NCI-H748 (cell line): ENCODE results near the gene TYMS.
A peak's percentile ranks its signal among the peaks of the same experiment; 100 is the strongest.

Experiments
- DNase-seq: peaks from one replicate; lab custom pipeline; 2025; ENCODE audit not compliant: unreplicated experiment; lab: John Stamatoyannopoulos, UW

The TYMS gene

DNA sequence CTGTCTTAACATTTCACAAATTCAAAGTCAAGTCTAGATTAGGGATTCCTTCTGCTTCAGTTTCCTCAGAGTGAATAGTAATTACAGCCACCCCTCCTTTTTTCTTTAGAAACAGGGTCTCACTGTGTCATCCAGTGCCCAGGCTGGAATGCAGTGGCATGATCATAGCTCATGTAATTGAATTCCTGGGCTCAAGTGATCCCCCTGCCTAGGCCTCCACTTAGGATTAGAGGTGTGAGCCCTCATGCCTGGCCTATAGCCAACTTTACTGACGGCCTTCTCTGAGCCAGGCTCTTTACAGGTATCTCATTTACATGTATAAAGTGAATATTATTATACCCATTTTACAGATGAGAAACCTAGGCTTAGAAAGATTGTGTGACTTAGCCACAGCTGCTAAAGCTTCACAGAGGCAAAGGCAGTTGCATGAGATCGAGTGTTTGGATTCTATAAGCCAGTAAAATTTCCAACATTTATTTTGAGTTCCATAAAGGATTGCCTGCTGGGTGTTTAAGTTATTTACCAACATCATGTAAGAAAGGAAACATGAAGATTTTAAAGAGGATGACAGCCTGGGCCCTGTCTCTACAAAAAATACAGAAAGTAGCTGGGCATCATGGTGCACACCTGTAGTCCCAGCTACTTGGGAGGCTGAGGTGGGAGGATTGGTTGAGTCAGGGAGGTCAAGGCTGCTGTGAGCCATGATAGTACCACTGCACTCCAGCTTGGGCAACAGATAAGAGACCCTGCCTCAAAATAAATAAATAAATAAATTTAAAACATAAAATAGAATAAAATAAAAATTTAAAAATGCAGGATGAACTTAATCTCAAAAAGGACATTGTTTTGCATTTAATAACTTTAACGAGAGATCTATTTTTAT lies 53.2 kb downstream of the TYMS start:
- peak; percentile 17 for DNase-seq

DNA sequence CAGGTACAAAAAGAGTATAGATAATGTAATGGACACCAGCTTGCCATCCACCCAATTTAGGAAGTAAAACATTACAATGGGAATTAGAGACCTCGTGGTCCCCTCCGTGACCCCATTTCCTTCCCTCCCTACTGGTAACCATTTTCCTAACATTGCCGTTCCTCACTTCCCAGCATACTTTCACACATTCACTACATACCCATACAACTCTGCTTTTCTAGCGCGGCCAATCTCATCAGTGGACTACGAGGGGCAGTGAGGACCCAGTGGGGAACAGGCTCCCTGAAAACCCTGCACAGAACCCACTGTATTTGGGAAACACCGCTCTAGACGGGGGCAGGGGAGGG lies 53.8 kb downstream of the TYMS start:
- DNase-seq: peak; percentile 52

DNA sequence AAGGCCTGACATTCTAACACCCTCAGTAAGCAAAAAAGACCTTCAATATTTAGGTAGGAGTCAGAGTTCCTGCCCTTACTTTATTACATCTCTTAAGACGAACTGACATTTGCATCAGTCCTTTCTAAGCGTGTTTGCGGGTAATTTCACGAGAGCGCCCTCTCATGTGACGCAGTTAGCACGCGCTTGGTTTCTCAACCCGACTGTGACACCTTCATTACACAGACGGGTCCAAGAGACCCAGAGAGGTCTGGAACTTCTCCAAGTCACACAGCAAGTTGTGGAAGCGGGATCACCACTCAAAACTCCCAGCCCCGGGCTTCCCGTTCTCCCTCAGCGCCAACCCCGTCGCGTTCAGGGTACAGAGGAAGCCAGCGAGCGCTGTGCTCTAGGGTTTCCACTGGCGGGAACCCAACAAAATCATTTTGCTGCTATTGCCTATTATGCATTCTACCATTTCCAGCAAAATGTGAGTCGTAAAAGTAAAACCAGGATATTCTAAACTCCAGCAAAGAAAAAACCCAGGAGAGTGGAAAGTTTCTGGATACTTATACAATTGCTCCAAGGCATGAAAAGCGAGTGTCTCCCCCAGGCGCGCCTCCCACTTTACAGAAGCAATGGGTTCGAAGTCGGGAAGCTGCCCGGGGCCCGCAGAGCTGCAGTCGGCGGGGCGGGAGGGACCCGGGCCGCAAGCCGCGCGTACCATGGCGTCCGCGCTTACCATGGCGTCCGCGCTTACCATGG lies 54.4 kb downstream of the TYMS start:
- DNase-seq: peak; percentile 74

DNA sequence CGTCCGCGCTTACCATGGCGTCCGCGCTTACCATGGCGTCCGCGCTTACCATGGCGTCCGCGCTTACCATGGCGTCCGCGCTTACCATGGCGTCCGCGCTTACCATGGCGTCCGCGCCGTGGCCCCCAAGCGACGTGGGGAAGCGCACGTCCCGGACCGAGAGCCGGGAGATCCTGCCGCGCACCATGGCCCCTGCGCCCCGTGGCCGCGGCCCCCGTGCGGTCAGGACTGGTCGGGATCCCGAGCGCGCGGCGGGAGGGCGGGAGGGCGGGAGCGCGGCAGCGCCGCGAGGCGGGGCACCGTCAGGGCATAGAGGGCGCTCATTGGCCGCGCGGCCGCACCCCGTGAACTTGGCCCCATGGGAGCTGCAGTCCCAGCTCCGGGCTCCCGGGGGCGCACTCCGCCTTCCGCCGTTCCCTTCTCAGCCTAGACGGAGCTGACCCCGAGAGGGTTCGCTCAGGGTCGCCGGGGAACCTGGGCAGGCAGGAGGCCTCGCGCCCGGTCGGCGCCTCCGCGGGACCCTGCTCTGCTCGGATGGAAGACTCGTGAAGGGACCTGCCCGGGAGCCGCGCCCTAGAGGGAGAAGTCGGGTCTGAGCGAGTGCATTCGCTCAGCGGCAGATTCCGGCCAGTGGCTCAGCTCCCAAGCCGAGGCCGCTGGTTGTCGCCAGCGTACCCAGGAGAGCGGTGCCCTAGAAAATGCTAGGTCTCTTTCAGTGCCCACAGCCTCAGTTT lies 55.1 kb downstream of the TYMS start, which contains the start of gene ENOSF1:
TSS of gene ENOSF1 (minus strand) at position 230 of the 734 bp plus-strand sequence. CDS start at position 187, 43 bp downstream.
- DNase-seq: peak; percentile 81

DNA sequence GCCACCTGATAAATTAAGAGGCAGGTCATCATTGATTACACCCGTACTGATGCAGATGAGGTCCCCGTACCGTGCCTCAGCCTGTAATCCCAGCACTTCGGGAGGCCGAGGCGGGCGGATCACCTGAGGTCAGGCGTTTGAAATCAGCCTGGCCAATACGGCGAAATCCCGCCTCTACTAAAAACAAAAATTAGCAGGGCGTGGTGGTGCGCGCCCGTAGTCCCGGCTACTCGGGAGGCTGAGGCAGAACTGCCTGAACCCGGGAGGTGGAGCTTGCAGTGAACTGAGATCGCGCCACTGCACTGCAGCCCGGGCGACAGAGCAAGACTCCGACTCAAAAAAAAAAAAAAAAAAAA lies 55.7 kb downstream of the TYMS start:
- DNase-seq: no peak

DNA sequence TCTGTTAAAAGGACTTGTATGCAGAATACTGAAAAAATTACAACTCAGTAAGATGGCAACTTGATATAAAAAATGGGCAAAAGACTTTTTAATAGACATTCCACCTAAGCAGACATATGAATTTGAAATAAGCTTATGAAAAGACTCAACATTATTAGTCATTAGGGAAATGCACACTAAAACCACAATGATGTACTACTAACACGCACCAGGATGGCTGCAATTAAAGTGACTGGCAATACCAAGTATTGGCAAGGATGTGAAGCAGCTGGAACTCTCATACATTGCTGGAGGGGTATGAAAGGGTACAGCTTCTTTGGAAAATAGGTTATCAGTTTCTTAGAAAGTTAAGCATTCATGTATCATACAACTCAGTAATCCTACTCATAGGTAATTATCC lies 58.2 kb downstream of the TYMS start:
- peak; percentile 16 for DNase-seq

DNA sequence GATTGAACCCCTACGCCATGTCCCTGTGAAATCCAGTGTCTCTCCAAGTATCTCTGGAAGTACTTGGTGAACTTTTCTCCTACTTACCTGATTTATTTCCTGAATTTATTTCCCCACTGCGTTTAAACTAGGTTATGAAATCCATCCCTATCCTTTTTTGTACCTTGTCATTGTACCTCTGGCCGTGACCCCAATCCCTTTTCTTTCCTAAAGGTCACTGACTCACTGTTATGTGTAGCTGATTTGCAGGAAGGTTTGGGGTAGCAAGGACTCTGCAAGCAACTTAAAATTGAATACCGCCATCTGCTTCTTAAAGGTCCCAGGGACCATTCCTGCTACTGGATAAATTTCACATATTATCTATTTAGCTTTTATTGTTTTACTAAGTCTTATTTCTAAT lies 59.5 kb downstream of the TYMS start:
- DNase-seq: no peak
